Uterus (tissue), 4 donors: ENCODE measurements around the gene ITGB1. TPM values are rescaled to one million over a fixed set of nuclear protein-coding genes. Genes with fewer than 3 reads are reported as not detected.

Experiments
- DNase-seq, 2 donors: peaks; one replicate each; pipeline ENCODE4 v3.0.0-alpha.2; 2019 to 2020
- H3K27ac ChIP-seq, 2 donors: fragments of 200-600 bp; sonication (generic); 1 replicate in 1 of 2; 2 replicates in 1 of 2; pipeline ENCODE4 v1.5.1; 2016 to 2018
- H3K27me3 ChIP-seq, 2 donors: fragments of 200-600 bp; sonication (generic); one replicate each; pipeline ENCODE4 v1.5.1; 2018 to 2019; ENCODE audit warnings: control low read depth in 1 of 2
- H3K36me3 ChIP-seq, 2 donors: fragments of 200-600 bp; sonication (generic); one replicate each; pipeline ENCODE4 v1.5.1; 2019; ENCODE audit warnings: control low read depth in 1 of 2
- H3K4me1 ChIP-seq, 2 donors: fragments of 200-600 bp; sonication (generic); one replicate each; pipeline ENCODE4 v1.5.1; 2018 to 2019; ENCODE audit warnings: control low read depth in 1 of 2
- H3K4me3 ChIP-seq, 2 donors: fragments of 200-600 bp; sonication (generic); 1 replicate in 1 of 2; 2 replicates in 1 of 2; pipeline ENCODE4 v1.5.1; 2018 to 2019; ENCODE audit warnings: mild to moderate bottlenecking in 1 of 2
- H3K9me3 ChIP-seq, 2 donors: fragments of 200-600 bp; sonication (generic); one replicate each; pipeline ENCODE4 v1.5.1; 2019; ENCODE audit warnings: control low read depth in 1 of 2
- POLR2A ChIP-seq, 2 donors: fragments of 450-650 bp; IDR thresholded peaks; one replicate each; pipeline ENCODE4 v1.6.1; 2016; ENCODE audit warnings: antibody characterized with exemption in 2 of 2, mild to moderate bottlenecking in 1 of 2, moderate library complexity in 1 of 2
- intact Hi-C: fragments of 100-400 bp; cut with DNase I; formaldehyde crosslinking; loops from one replicate; pipeline ENCODE4 v1.15.1; 2023; ENCODE audit warnings: low total_unique reads
- total RNA-seq, 4 donors: library from RNA; depleted of rRNA in 3 of 4; stranded (reverse); fragments of >200 nt in 3 of 4; gene quantifications; one replicate each; pipeline versions ENCODE4 v1.1.0 to v1.2.4, GENCODE V29; 2014 to 2023
- TF ChIP-seq, protein P1 (sequence below), 4 experiments: fragments of 200-600 bp in 2 of 4; fragments of 450-650 bp in 2 of 4; sonication (generic) in 2 of 4; IDR thresholded peaks; one replicate each; pipeline ENCODE4 v1.5.1; 2016 to 2019; ENCODE audit warnings: antibody characterized with exemption in 4 of 4, mild to moderate bottlenecking in 2 of 4, moderate library complexity in 1 of 4
- donor health status: DM: yes; HTN: yes; CAD: no.

The ITGB1 gene
- total RNA-seq, 4 donors from 2014 or later = 484 to 1,046 (median 601) TPM

DNA sequence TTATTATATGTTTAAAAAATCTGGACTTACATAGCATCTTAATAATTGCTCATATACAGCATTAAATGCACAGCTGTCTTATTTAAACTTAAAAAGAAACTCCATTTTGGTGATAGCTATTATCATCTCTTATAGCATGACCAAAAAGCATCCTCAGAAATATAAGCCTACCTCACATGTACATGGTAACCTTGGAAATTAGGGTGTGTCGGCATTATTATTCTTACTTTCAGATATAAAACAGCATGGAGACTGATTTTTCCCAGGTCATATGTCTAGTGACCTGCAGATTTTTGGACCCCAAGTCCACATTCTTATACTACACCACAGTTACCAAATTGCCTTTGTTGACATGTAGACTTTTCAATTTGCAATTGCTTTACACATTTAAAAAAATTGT is 29.1 kb upstream of the ITGB1 start:
- no peak overlapping the region for H3K27ac ChIP-seq
- TF ChIP-seq, protein P1, sequence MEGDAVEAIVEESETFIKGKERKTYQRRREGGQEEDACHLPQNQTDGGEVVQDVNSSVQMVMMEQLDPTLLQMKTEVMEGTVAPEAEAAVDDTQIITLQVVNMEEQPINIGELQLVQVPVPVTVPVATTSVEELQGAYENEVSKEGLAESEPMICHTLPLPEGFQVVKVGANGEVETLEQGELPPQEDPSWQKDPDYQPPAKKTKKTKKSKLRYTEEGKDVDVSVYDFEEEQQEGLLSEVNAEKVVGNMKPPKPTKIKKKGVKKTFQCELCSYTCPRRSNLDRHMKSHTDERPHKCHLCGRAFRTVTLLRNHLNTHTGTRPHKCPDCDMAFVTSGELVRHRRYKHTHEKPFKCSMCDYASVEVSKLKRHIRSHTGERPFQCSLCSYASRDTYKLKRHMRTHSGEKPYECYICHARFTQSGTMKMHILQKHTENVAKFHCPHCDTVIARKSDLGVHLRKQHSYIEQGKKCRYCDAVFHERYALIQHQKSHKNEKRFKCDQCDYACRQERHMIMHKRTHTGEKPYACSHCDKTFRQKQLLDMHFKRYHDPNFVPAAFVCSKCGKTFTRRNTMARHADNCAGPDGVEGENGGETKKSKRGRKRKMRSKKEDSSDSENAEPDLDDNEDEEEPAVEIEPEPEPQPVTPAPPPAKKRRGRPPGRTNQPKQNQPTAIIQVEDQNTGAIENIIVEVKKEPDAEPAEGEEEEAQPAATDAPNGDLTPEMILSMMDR (IDR thresholded peaks at IDR 0.05) = no peak
- no peak for TF ChIP-seq POLR2A (IDR thresholded peaks at IDR 0.05)
- no peak for DNase-seq
- intact Hi-C loops = no loop called here
- no peaks in the 10 kb centered on the region for H3K36me3 ChIP-seq
- H3K4me1 ChIP-seq = peaks cover 0 to 3% of the 10 kb centered on the region in 2 donors
- H3K9me3 ChIP-seq = no peaks in the 10 kb centered on the region
- H3K4me3 ChIP-seq = no peak overlapping the region
- H3K27me3 ChIP-seq = no peaks in the 10 kb centered on the region

GRCh38 chr10:32985775-32986350 is 27.8 kb upstream of the ITGB1 start:
- peaks cover 0 to 6% of the 10 kb centered on the region in 2 donors for H3K4me1 ChIP-seq
- no peaks in the 10 kb centered on the region for H3K27me3 ChIP-seq
- TF ChIP-seq, protein P1 (IDR thresholded peaks at IDR 0.05) = no peak
- TF ChIP-seq POLR2A (IDR thresholded peaks at IDR 0.05) = no peak
- intact Hi-C loops = no loop called here
- peak overlapping the region in 1 of 2 donors; percentile 2 for H3K27ac ChIP-seq
- H3K9me3 ChIP-seq = no peaks in the 10 kb centered on the region
- no peaks in the 10 kb centered on the region for H3K36me3 ChIP-seq
- no peak for DNase-seq
- H3K4me3 ChIP-seq = no peak overlapping the region

GRCh38 chr10:32985341-32985764 is 27.3 kb upstream of the ITGB1 start:
- H3K9me3 ChIP-seq = no peaks in the 10 kb centered on the region
- no peaks in the 10 kb centered on the region for H3K36me3 ChIP-seq
- no peak for TF ChIP-seq POLR2A (IDR thresholded peaks at IDR 0.05)
- TF ChIP-seq, protein P1 (IDR thresholded peaks at IDR 0.05) = no peak
- intact Hi-C loops = no loop called here
- H3K4me3 ChIP-seq = no peak overlapping the region
- peaks cover 0 to 6% of the 10 kb centered on the region in 2 donors for H3K4me1 ChIP-seq
- DNase-seq = no peak
- H3K27ac ChIP-seq = peak overlapping the region in 1 of 2 donors; percentile 2
- H3K27me3 ChIP-seq = no peaks in the 10 kb centered on the region

DNA sequence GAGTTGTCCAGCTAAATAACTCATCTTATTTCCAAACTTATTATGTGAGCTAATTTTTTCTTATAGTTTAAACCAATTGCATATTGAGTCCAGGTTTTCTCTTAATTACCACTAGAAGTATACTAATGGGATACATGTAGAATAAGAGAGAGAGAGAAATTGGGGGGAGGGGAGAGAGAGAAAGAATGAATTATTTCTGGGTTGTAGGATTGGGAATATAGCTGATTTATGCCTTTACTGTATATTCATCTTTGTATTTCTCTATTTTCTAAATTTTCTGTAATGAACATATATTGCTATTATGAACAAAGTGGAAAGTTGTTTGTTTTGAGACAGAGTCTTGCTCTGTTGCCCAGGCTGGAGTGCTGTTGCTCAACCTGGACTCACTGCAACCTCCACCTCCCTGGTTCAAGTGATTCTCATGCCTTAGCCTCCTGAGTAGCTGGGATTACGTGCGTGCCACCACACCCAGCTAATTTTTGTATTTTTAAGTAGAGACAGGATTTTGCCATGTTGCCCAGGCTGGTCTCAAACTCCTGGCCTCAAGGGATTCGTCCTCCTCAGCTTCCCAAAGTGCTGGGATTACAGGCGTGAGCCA is 26.1 kb upstream of the ITGB1 start:
- DNase-seq = no peak
- TF ChIP-seq, protein P1 (IDR thresholded peaks at IDR 0.05) = no peak
- H3K27me3 ChIP-seq = no peaks in the 10 kb centered on the region
- no peak overlapping the region for H3K4me3 ChIP-seq
- H3K4me1 ChIP-seq = peaks cover 0 to 6% of the 10 kb centered on the region in 2 donors
- H3K9me3 ChIP-seq = no peaks in the 10 kb centered on the region
- H3K36me3 ChIP-seq = no peaks in the 10 kb centered on the region
- peak overlapping the region; percentile 93 to 98 for H3K27ac ChIP-seq
- intact Hi-C loops = no loop called here
